Liver (tissue), 9 donors: ENCODE data around the gene SURF6. TPM values are rescaled to one million over a fixed set of nuclear protein-coding genes. Genes with fewer than 3 reads are reported as not detected.

Experiments
- DNase-seq: peaks from one replicate; pipeline ENCODE4 v3.0.0-alpha.2; 2017; ENCODE audit warnings: low spot score
- H3K27ac ChIP-seq, 2 donors: one replicate each; pipeline ENCODE4 v1.7.0; 2013; ENCODE audit warnings: inconsistent platforms in 2 of 2, low read length in 2 of 2, control low read depth in 1 of 2, low read depth in 1 of 2, mild to moderate bottlenecking in 1 of 2
- H3K27me3 ChIP-seq, 4 donors: one replicate each; pipeline versions ENCODE4 v1.6.1 to v1.7.0; 2013; ENCODE audit warnings: low read length in 3 of 4, inconsistent platforms in 1 of 4, mild to moderate bottlenecking in 1 of 4, moderate library complexity in 1 of 4; ENCODE audit not compliant: control insufficient read depth in 4 of 4, insufficient read depth in 4 of 4
- H3K36me3 ChIP-seq, 4 donors: one replicate each; pipeline versions ENCODE4 v1.6.1 to v1.7.0; 2013; ENCODE audit warnings: low read length in 3 of 4, mild to moderate bottlenecking in 3 of 4, low read depth in 1 of 4, moderate library complexity in 1 of 4; ENCODE audit not compliant: control insufficient read depth in 4 of 4, insufficient read depth in 3 of 4
- H3K4me1 ChIP-seq, 4 donors: one replicate each; pipeline versions ENCODE4 v1.6.1 to v1.7.0; 2013; ENCODE audit warnings: low read length in 3 of 4, mild to moderate bottlenecking in 3 of 4, moderate library complexity in 1 of 4; ENCODE audit not compliant: control insufficient read depth in 4 of 4, insufficient read depth in 4 of 4
- H3K4me3 ChIP-seq, 3 donors: one replicate each; pipeline versions ENCODE4 v1.6.1 to v1.7.0; 2013; ENCODE audit warnings: low read length in 3 of 3, control low read depth in 1 of 3, low read depth in 1 of 3, mild to moderate bottlenecking in 1 of 3
- H3K9ac ChIP-seq, 2 donors: one replicate each; pipeline ENCODE4 v1.7.0; 2013; ENCODE audit warnings: low read length in 2 of 2, mild to moderate bottlenecking in 2 of 2, moderate library complexity in 2 of 2, control low read depth in 1 of 2, low read depth in 1 of 2
- H3K9me3 ChIP-seq, 4 donors: one replicate each; pipeline versions ENCODE4 v1.6.1 to v1.7.0; 2013; ENCODE audit warnings: low read length in 3 of 4; ENCODE audit not compliant: control insufficient read depth in 4 of 4
- EGR1 ChIP-seq, 2 donors: IDR thresholded peaks; 2 replicates each; pipeline ENCODE4 v1.6.1; 2016 to 2018; ENCODE audit warnings: antibody characterized with exemption in 2 of 2, low read depth in 2 of 2
- FOXA1 ChIP-seq: IDR thresholded peaks from 2 replicates; pipeline ENCODE4 v1.6.1; 2016; ENCODE audit warnings: antibody characterized with exemption
- FOXA2 ChIP-seq: IDR thresholded peaks from 2 replicates; pipeline ENCODE4 v1.6.1; 2016; ENCODE audit warnings: antibody characterized with exemption
- GABPA ChIP-seq, 2 donors: IDR thresholded peaks in 1 of 2; conservative IDR thresholded peaks in 1 of 2; 2 replicates each; pipeline ENCODE4 v1.6.1; 2016; ENCODE audit warnings: antibody characterized with exemption in 2 of 2, mild to moderate bottlenecking in 1 of 2, moderate library complexity in 1 of 2
- HNF4A ChIP-seq, 2 donors: conservative IDR thresholded peaks; 2 replicates each; pipeline ENCODE4 v1.6.1; 2016; ENCODE audit warnings: antibody characterized with exemption in 2 of 2, mild to moderate bottlenecking in 2 of 2
- HNF4G ChIP-seq: IDR thresholded peaks from 2 replicates; pipeline ENCODE4 v1.6.1; 2016; ENCODE audit warnings: antibody characterized with exemption
- JUND ChIP-seq, 2 donors: IDR thresholded peaks; 2 replicates each; pipeline ENCODE4 v1.6.1; 2016; ENCODE audit warnings: antibody characterized with exemption in 2 of 2
- NR2F2 ChIP-seq: IDR thresholded peaks from 2 replicates; pipeline ENCODE4 v1.6.1; 2016; ENCODE audit warnings: antibody characterized with exemption
- RAD21 ChIP-seq, 2 donors: IDR thresholded peaks; 2 replicates each; pipeline ENCODE4 v1.6.1; 2016; ENCODE audit warnings: antibody characterized with exemption in 2 of 2, mild to moderate bottlenecking in 2 of 2
- REST ChIP-seq: IDR thresholded peaks from 2 replicates; pipeline ENCODE4 v1.6.1; 2016; ENCODE audit warnings: antibody characterized with exemption, mild to moderate bottlenecking
- RXRA ChIP-seq, 2 donors: IDR thresholded peaks; 2 replicates each; pipeline ENCODE4 v1.6.1; 2017 to 2018; ENCODE audit warnings: antibody characterized with exemption in 2 of 2, mild to moderate bottlenecking in 1 of 2
- SP1 ChIP-seq: IDR thresholded peaks from 2 replicates; pipeline ENCODE4 v1.6.1; 2018; ENCODE audit warnings: antibody characterized with exemption, mild to moderate bottlenecking
- TAF1 ChIP-seq: conservative IDR thresholded peaks from 2 replicates; pipeline ENCODE4 v1.6.1; 2016; ENCODE audit warnings: antibody characterized with exemption, mild to moderate bottlenecking
- YY1 ChIP-seq: IDR thresholded peaks from 2 replicates; pipeline ENCODE4 v1.6.1; 2016; ENCODE audit warnings: antibody characterized with exemption, mild to moderate bottlenecking
- WGBS: extraction: QIAGEN DNeasy Blood & Tissue Kit; methylation state at CpG from one replicate; pipeline ENCODE4 v1.1.7; 2013; 5-methylcytosine and 5-hydroxymethylcytosine counted together
- polyA plus RNA-seq, 2 donors: library from polyadenylated mRNA; stranded (reverse) in 1 of 2; unstranded in 1 of 2; fragments of 200-250 nt in 1 of 2; fragments of >200 nt in 1 of 2; fragmentation: Nextera tagmentation in 1 of 2; extraction: Ambion mirVana in 1 of 2; gene quantifications; one replicate each; pipeline versions ENCODE4 v1.2.1 to v1.2.3, GENCODE V29; 2013 to 2015
- total RNA-seq, 2 donors: library from RNA; depleted of rRNA; stranded (reverse); fragments of >200 nt; gene quantifications; one replicate each; pipeline ENCODE4 v1.2.3, GENCODE V29; 2014
- TF ChIP-seq, protein P1 (sequence below): IDR thresholded peaks from 2 replicates; pipeline ENCODE4 v1.6.1; 2016; ENCODE audit warnings: antibody characterized with exemption
- TF ChIP-seq, protein P2 (sequence below): IDR thresholded peaks from 2 replicates; pipeline ENCODE4 v1.6.1; 2016; ENCODE audit warnings: antibody characterized with exemption
- TF ChIP-seq, protein P3 (sequence below): fragments of 150-350 bp; IDR thresholded peaks from 2 replicates; pipeline ENCODE4 v1.5.1; 2017; ENCODE audit warnings: improper control_type of control experiment, low read depth, low read length; ENCODE audit not compliant: missing input control
- TF ChIP-seq, protein P4 (sequence below): IDR thresholded peaks from 2 replicates; pipeline ENCODE4 v1.6.1; 2016; ENCODE audit warnings: antibody characterized with exemption
- donor health status: healthy.
- donor health status: healthy.
- donor health status: healthy.
- donor health status: healthy.
- donor health status: healthy.

Gene SURF6
- total and polyA plus RNA-seq, 4 donors, result 4.1 to 12.9 (median 7.2) TPM

- TF ChIP-seq REST (no peak), YY1 (no peak), TAF1 (no peak), NR2F2 (no peak), HNF4A (conservative IDR thresholded peaks at IDR 0.05) (no peak)
- TF ChIP-seq, protein P1, sequence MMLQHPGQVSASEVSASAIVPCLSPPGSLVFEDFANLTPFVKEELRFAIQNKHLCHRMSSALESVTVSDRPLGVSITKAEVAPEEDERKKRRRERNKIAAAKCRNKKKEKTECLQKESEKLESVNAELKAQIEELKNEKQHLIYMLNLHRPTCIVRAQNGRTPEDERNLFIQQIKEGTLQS, result no peak
These were observed 13.0 kb upstream of the SURF6 start (continued) for GRCh38 chr9:133348718-133349573.

GRCh38 chr9:133347985-133348717 is 12.2 kb upstream of the SURF6 start, which contains the start of the genes MED22 and RPL7A:
Gene MED22, minus strand, starts transcription at chr9:133348131. Its CDS starts 1,469 bp downstream, at chr9:133346662.
Gene RPL7A, plus strand, starts transcription at chr9:133348218. Its CDS starts 26 bp downstream, at chr9:133348244.
- H3K27ac ChIP-seq, result peak within 1 kb of the TSS; percentile 81 to 85
- H3K4me1 ChIP-seq, result peaks cover 4 to 25% (median 13%) of the 10 kb centered on the region in 4 donors
- WGBS, result under 1% methylated on average over 64 of the region's 64 CpGs
- DNase-seq, result peak; percentile 92
- peak within 1 kb of the TSS; percentile 72 to 91 (median 85) for H3K4me3 ChIP-seq
- no peaks in the 10 kb centered on the region for H3K9me3 ChIP-seq
- no peaks in the 10 kb centered on the region for H3K27me3 ChIP-seq
- H3K9ac ChIP-seq, result peak within 1 kb of the TSS; percentile 79 to 95
- peaks cover 6 to 56% (median 30%) of the 10 kb centered on the region in 4 donors for H3K36me3 ChIP-seq
- TF ChIP-seq REST (peak; percentile 86), FOXA2 (no peak), RXRA (IDR thresholded peaks at IDR 0.05) (no peak), YY1 (peak; percentile 97), NR2F2 (no peak), TAF1 (peak; percentile 99), FOXA1 (no peak), EGR1 (IDR thresholded peaks at IDR 0.05; ENCODE audit: low read depth in 2 of 2) (no peak), GABPA (IDR thresholded peaks at IDR 0.05 in 1 of 2, conservative IDR thresholded peaks at IDR 0.05 in 1 of 2) (peak in 1 of 2 donors; percentile 88), JUND (IDR thresholded peaks at IDR 0.05) (no peak), SP1 (peak; percentile 3), HNF4A (conservative IDR thresholded peaks at IDR 0.05) (no peak), RAD21 (IDR thresholded peaks at IDR 0.05) (peak in 1 of 2 donors; percentile 27), HNF4G (no peak)
- TF ChIP-seq, protein P2, sequence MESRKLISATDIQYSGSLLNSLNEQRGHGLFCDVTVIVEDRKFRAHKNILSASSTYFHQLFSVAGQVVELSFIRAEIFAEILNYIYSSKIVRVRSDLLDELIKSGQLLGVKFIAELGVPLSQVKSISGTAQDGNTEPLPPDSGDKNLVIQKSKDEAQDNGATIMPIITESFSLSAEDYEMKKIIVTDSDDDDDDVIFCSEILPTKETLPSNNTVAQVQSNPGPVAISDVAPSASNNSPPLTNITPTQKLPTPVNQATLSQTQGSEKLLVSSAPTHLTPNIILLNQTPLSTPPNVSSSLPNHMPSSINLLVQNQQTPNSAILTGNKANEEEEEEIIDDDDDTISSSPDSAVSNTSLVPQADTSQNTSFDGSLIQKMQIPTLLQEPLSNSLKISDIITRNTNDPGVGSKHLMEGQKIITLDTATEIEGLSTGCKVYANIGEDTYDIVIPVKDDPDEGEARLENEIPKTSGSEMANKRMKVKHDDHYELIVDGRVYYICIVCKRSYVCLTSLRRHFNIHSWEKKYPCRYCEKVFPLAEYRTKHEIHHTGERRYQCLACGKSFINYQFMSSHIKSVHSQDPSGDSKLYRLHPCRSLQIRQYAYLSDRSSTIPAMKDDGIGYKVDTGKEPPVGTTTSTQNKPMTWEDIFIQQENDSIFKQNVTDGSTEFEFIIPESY, result peak; percentile 99
- TF ChIP-seq, protein P3, sequence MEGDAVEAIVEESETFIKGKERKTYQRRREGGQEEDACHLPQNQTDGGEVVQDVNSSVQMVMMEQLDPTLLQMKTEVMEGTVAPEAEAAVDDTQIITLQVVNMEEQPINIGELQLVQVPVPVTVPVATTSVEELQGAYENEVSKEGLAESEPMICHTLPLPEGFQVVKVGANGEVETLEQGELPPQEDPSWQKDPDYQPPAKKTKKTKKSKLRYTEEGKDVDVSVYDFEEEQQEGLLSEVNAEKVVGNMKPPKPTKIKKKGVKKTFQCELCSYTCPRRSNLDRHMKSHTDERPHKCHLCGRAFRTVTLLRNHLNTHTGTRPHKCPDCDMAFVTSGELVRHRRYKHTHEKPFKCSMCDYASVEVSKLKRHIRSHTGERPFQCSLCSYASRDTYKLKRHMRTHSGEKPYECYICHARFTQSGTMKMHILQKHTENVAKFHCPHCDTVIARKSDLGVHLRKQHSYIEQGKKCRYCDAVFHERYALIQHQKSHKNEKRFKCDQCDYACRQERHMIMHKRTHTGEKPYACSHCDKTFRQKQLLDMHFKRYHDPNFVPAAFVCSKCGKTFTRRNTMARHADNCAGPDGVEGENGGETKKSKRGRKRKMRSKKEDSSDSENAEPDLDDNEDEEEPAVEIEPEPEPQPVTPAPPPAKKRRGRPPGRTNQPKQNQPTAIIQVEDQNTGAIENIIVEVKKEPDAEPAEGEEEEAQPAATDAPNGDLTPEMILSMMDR, result no peak
- TF ChIP-seq, protein P4, sequence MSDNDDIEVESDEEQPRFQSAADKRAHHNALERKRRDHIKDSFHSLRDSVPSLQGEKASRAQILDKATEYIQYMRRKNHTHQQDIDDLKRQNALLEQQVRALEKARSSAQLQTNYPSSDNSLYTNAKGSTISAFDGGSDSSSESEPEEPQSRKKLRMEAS, result peak; percentile 94
- TF ChIP-seq, protein P1, result peak; percentile 29
